Measurements from ENCODE around the gene INPP4A.

The INPP4A gene

DNA sequence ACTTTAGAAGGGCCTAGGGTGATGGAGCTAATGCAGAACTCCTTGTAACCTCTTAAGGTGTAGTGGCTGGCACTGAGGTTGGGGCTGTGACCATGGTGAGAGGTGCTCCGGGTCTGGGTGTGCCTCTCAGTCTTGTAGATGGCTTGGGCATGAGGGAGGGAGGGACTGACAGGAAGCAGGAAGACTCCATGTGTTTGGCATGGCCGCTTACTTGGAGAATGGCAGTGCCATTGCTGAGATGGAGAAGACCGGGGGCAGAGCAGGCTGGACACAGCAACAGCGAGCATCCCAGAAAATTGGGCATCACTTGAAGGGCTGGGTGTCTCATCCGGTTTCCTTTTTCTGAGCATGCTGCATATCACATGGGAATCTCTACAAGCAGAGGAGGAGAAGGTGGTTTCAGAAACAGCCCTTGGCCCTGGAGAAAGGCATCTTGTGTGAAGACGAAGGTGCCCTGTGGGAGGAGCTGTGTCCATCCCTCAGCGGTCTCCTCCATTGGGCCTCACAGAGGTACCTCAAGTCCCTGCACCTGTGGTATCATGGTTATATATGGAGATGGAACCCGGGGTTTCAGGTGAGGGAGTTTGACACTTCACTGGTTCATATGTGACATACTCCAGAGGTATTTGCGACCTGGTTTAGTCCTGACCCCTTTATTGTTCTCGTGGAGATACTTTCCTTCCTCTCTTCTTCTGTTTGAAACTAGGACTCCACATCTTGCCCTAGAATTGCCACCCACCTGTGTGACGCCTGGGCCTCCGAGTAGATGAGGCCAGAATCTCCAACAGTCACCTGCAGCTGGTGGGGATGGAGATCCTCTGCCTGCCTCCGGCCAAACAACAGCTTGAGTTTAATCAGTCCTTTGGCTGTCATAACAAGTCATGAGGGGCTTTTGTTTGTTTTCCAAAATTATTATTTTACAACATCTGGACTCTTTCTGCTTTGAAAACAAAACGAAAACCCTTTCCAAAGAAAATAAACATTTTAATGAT lies 45.6 kb downstream of the INPP4A start:
- Histone ChIP-seq H3K27ac (ENCODE audit: poor library complexity, severe bottlenecking) (no peak overlapping the region), H3K4me1 (ENCODE audit: insufficient read depth, poor library complexity, severe bottlenecking) (no peaks in the 10 kb centered on the region), H3K4me3 (ENCODE audit: severe bottlenecking) (no peak overlapping the region), H3K9me3 (ENCODE audit: severe bottlenecking) (no peaks in the 10 kb centered on the region), H3K36me3 (ENCODE audit: low read depth) (no peaks in the 10 kb centered on the region), H3K27me3 (ENCODE audit: insufficient read depth, poor library complexity, severe bottlenecking) (no peaks in the 10 kb centered on the region)
- ATAC-seq (ENCODE audit: low read depth) (no peak), DNase-seq (ENCODE audit: low spot score) (no peak)
- TF ChIP-seq, protein P1, sequence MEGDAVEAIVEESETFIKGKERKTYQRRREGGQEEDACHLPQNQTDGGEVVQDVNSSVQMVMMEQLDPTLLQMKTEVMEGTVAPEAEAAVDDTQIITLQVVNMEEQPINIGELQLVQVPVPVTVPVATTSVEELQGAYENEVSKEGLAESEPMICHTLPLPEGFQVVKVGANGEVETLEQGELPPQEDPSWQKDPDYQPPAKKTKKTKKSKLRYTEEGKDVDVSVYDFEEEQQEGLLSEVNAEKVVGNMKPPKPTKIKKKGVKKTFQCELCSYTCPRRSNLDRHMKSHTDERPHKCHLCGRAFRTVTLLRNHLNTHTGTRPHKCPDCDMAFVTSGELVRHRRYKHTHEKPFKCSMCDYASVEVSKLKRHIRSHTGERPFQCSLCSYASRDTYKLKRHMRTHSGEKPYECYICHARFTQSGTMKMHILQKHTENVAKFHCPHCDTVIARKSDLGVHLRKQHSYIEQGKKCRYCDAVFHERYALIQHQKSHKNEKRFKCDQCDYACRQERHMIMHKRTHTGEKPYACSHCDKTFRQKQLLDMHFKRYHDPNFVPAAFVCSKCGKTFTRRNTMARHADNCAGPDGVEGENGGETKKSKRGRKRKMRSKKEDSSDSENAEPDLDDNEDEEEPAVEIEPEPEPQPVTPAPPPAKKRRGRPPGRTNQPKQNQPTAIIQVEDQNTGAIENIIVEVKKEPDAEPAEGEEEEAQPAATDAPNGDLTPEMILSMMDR (IDR thresholded peaks at IDR 0.05; ENCODE audit: poor library complexity, severe bottlenecking), result no peak

DNA sequence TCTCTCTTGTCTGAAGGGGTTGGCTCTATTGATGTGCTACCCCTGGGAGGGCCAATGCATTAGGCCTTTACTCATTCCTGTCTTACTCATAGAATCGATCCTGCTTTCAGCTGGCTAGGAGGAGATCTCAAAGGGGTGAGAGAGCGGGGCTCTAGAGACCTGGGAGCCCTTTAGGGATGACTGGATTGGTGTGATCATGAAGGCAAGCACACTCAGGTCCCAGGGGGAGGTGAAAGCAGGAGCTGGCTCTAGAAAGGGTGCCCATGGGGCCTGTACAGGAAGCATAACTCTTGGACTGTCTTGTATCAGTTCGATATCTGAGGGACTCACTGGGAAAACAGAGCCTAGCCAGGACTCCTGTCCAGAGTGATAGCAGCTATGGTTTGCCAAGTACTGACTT lies 47.8 kb downstream of the INPP4A start:
- TF ChIP-seq, protein P1 (IDR thresholded peaks at IDR 0.05; ENCODE audit: poor library complexity, severe bottlenecking), result no peak
- H3K9me3 ChIP-seq (ENCODE audit: severe bottlenecking), result no peaks in the 10 kb centered on the region
- H3K27ac ChIP-seq (ENCODE audit: poor library complexity, severe bottlenecking), result no peak overlapping the region
- no peak overlapping the region for H3K4me3 ChIP-seq (ENCODE audit: severe bottlenecking)
- DNase-seq (ENCODE audit: low spot score) (no peak), ATAC-seq (ENCODE audit: low read depth) (no peak)
- H3K36me3 ChIP-seq (ENCODE audit: low read depth), result no peaks in the 10 kb centered on the region
- no peaks in the 10 kb centered on the region for H3K27me3 ChIP-seq (ENCODE audit: insufficient read depth, poor library complexity, severe bottlenecking)
- H3K4me1 ChIP-seq (ENCODE audit: insufficient read depth, poor library complexity, severe bottlenecking), result no peaks in the 10 kb centered on the region

DNA sequence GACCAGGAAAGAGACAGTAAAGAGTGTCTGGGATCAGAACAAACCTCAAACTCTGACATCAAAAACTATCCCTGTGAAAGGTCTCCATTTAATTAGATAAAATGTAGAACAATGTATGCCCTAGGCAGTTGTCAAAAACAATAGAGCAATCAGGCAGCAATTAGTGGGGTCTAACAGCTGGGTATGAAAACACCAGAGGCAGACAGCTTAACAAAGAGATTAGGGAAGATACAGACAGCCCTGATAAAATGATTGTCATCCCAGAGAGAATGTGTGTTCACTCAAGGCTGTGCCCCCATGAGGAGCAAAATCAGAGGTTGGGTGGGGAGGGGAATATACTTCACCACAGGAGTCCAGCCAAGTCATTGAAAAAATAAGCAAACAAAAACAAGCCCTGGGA lies 50.0 kb downstream of the INPP4A start:
- Histone ChIP-seq H3K9me3 (ENCODE audit: severe bottlenecking) (no peaks in the 10 kb centered on the region), H3K36me3 (ENCODE audit: low read depth) (no peaks in the 10 kb centered on the region), H3K4me1 (ENCODE audit: insufficient read depth, poor library complexity, severe bottlenecking) (no peaks in the 10 kb centered on the region), H3K27ac (ENCODE audit: poor library complexity, severe bottlenecking) (no peak overlapping the region), H3K4me3 (ENCODE audit: severe bottlenecking) (no peak overlapping the region), H3K27me3 (ENCODE audit: insufficient read depth, poor library complexity, severe bottlenecking) (no peaks in the 10 kb centered on the region)
- DNase-seq (ENCODE audit: low spot score) (no peak), ATAC-seq (ENCODE audit: low read depth) (no peak)
- TF ChIP-seq, protein P1 (IDR thresholded peaks at IDR 0.05; ENCODE audit: poor library complexity, severe bottlenecking), result no peak

DNA sequence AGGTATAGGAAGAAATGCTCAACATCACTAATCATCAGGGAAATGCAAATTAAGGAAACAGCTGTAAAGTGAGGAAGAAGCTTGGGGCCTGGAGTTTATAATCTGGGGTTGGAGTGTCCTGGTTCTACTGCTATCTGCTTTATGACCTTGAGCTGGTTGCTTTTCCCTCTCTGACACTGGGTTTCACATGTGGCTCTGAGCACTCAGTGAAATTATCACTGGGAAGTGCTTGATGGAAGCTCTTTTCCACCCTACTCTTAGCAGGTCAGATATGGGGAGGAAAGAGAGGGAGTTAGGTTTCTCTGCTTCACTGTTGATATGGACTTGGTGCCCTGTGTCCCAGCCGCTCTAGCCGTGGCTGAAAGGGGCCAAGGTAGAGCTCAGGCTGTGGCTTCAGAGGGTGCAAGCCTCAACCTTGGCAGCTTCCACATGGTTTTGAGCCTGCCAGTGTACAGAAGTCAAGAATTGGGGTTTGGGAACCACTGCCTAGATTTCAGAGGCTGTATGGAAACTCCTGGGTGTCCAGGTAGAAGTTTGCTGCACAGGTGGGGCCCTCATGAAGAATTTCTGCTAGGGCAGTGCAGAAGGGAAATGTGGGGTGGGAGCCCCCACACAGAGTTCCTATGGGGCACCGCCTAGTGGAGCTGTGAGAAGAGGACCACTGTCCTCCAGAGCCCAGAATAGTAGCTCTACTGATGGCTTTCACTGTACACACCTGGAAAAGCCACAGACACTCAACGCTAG lies 52.3 kb downstream of the INPP4A start:
- no peaks in the 10 kb centered on the region for H3K27me3 ChIP-seq (ENCODE audit: insufficient read depth, poor library complexity, severe bottlenecking)
- ATAC-seq (ENCODE audit: low read depth), result no peak

More for the DNA sequence above, 52.3 kb downstream of the INPP4A start:
- TF ChIP-seq, protein P1 (IDR thresholded peaks at IDR 0.05; ENCODE audit: poor library complexity, severe bottlenecking), result no peak
- Histone ChIP-seq H3K4me1 (ENCODE audit: insufficient read depth, poor library complexity, severe bottlenecking) (no peaks in the 10 kb centered on the region), H3K36me3 (ENCODE audit: low read depth) (no peaks in the 10 kb centered on the region), H3K9me3 (ENCODE audit: severe bottlenecking) (no peaks in the 10 kb centered on the region), H3K27ac (ENCODE audit: poor library complexity, severe bottlenecking) (no peak overlapping the region), H3K4me3 (ENCODE audit: severe bottlenecking) (no peak overlapping the region)
- DNase-seq (ENCODE audit: low spot score), result no peak

Data from RWPE2 (cell line).